ENCODE measurements around the gene CNOT6L. TPM values are rescaled to one million over a fixed set of nuclear protein-coding genes. Genes with fewer than 3 reads are reported as not detected.

CNOT6L gene
- total RNA-seq, 1 donor from 2014 or later, result 22.1 TPM

GRCh38 chr4:77797239-77797638, 21.9 kb downstream of the CNOT6L start:
- no peaks in the 10 kb centered on the region for H3K9me3 ChIP-seq
- peaks cover 65% of the 10 kb centered on the region for H3K4me1 ChIP-seq
- no peak overlapping the region for H3K27ac ChIP-seq
- DNase-seq (ENCODE audit: extremely low spot score in 2 of 2), result no peak
- TF ChIP-seq CTCF (IDR thresholded peaks at IDR 0.05) (no peak), POLR2A (IDR thresholded peaks at IDR 0.05) (no peak), POLR2AphosphoS5 (IDR thresholded peaks at IDR 0.05; ENCODE audit: insufficient read depth in 1 of 2, low read depth in 1 of 2) (no peak)
- H3K4me3 ChIP-seq, result no peak overlapping the region
- no peaks in the 10 kb centered on the region for H3K36me3 ChIP-seq
- no peaks in the 10 kb centered on the region for H3K27me3 ChIP-seq
- intact Hi-C loops (cut with DNase I), result no loop called here

- H3K4me3 ChIP-seq, result no peak overlapping the region
- DNase-seq (ENCODE audit: extremely low spot score in 2 of 2), result no peak
- no peaks in the 10 kb centered on the region for H3K36me3 ChIP-seq
- no peaks in the 10 kb centered on the region for H3K9me3 ChIP-seq
- no peaks in the 10 kb centered on the region for H3K27me3 ChIP-seq
- H3K27ac ChIP-seq, result no peak overlapping the region
- peaks cover 48% of the 10 kb centered on the region for H3K4me1 ChIP-seq
- intact Hi-C loops (cut with DNase I), result no loop called here
- TF ChIP-seq CTCF (IDR thresholded peaks at IDR 0.05) (no peak), POLR2A (IDR thresholded peaks at IDR 0.05) (no peak), POLR2AphosphoS5 (IDR thresholded peaks at IDR 0.05; ENCODE audit: insufficient read depth in 1 of 2, low read depth in 1 of 2) (no peak)
These were observed 23.8 kb downstream of the CNOT6L start for GRCh38 chr4:77795326-77795725.

- Histone ChIP-seq H3K27me3 (no peaks in the 10 kb centered on the region), H3K4me3 (no peak overlapping the region), H3K27ac (no peak overlapping the region), H3K9me3 (no peaks in the 10 kb centered on the region), H3K36me3 (no peaks in the 10 kb centered on the region), H3K4me1 (peaks cover 27% of the 10 kb centered on the region)
- no peak for DNase-seq (ENCODE audit: extremely low spot score in 2 of 2)
- TF ChIP-seq POLR2A (IDR thresholded peaks at IDR 0.05), result no peak
- no peak for TF ChIP-seq POLR2AphosphoS5 (IDR thresholded peaks at IDR 0.05; ENCODE audit: insufficient read depth in 1 of 2, low read depth in 1 of 2)
- no peak for TF ChIP-seq CTCF (IDR thresholded peaks at IDR 0.05)
- intact Hi-C loops (cut with DNase I), result no loop called here
These were observed 29.0 kb downstream of the CNOT6L start for GRCh38 chr4:77790146-77790545.

- no peaks in the 10 kb centered on the region for H3K36me3 ChIP-seq
- no peak for DNase-seq (ENCODE audit: extremely low spot score in 2 of 2)
- H3K4me1 ChIP-seq, result peaks cover 27% of the 10 kb centered on the region
- H3K27ac ChIP-seq, result no peak overlapping the region
- no peaks in the 10 kb centered on the region for H3K27me3 ChIP-seq
- no peak overlapping the region for H3K4me3 ChIP-seq
- intact Hi-C loops (cut with DNase I), result no loop called here
- TF ChIP-seq POLR2A (IDR thresholded peaks at IDR 0.05), result no peak
- no peak for TF ChIP-seq CTCF (IDR thresholded peaks at IDR 0.05)
- TF ChIP-seq POLR2AphosphoS5 (IDR thresholded peaks at IDR 0.05; ENCODE audit: insufficient read depth in 1 of 2, low read depth in 1 of 2), result no peak
- H3K9me3 ChIP-seq, result no peaks in the 10 kb centered on the region
These were observed 30.2 kb downstream of the CNOT6L start for GRCh38 chr4:77788990-77789389.

- Histone ChIP-seq H3K9me3 (no peaks in the 10 kb centered on the region), H3K36me3 (no peaks in the 10 kb centered on the region), H3K27ac (no peak overlapping the region), H3K4me1 (peaks cover 18% of the 10 kb centered on the region), H3K27me3 (no peaks in the 10 kb centered on the region), H3K4me3 (no peak overlapping the region)
- TF ChIP-seq POLR2A (IDR thresholded peaks at IDR 0.05) (no peak), POLR2AphosphoS5 (IDR thresholded peaks at IDR 0.05; ENCODE audit: insufficient read depth in 1 of 2, low read depth in 1 of 2) (no peak), CTCF (IDR thresholded peaks at IDR 0.05) (no peak)
- DNase-seq (ENCODE audit: extremely low spot score in 2 of 2), result no peak
- intact Hi-C loops (cut with DNase I), result no loop called here
These were observed 31.2 kb downstream of the CNOT6L start for GRCh38 chr4:77787969-77788368.
